HG03354 (cell line): ENCODE data around the gene DSCAML1.

Source experiments
- ATAC-seq: cut with Tn5 transposase; IDR thresholded peaks from one replicate; pipeline ENCODE4 v1.9.1; 2021; ENCODE audit warnings: mild to moderate bottlenecking; ENCODE audit not compliant: unreplicated experiment, poor library complexity, severe bottlenecking

Gene DSCAML1

GRCh38 chr11:117391181-117391580, 405.8 kb downstream of the DSCAML1 start:
- no peak for ATAC-seq

GRCh38 chr11:117390743-117391142, 406.3 kb downstream of the DSCAML1 start:
- ATAC-seq, result no peak

GRCh38 chr11:117387992-117388755, 408.8 kb downstream of the DSCAML1 start:
- no peak for ATAC-seq

- no peak for ATAC-seq
These were observed 411.1 kb downstream of the DSCAML1 start for GRCh38 chr11:117385906-117386305.

GRCh38 chr11:117385471-117385870, 411.5 kb downstream of the DSCAML1 start:
- ATAC-seq, result no peak

- ATAC-seq, result no peak
These were observed 413.0 kb downstream of the DSCAML1 start for GRCh38 chr11:117384045-117384444.

GRCh38 chr11:117382746-117383145, 414.3 kb downstream of the DSCAML1 start:
- ATAC-seq, result no peak

- no peak for ATAC-seq
These were observed 415.3 kb downstream of the DSCAML1 start for GRCh38 chr11:117381481-117382387.

GRCh38 chr11:117380676-117381075, 416.3 kb downstream of the DSCAML1 start:
- no peak for ATAC-seq

GRCh38 chr11:117378976-117379865, 417.8 kb downstream of the DSCAML1 start:
- ATAC-seq, result no peak
